Smooth muscle cell of the brain vasculature (primary cell): ENCODE results near the gene YJEFN3.

ENCODE experiments used
- DNase-seq: peaks from one replicate; pipeline ENCODE4 v3.0.0-alpha.2; 2012; ENCODE audit warnings: low read depth, low spot score

Gene YJEFN3

GRCh38 chr19:19538061-19538784 is 9.5 kb downstream of the YJEFN3 start, which contains the start of gene CILP2:
CILP2 (plus strand) TSS chr19:19538265; CDS start chr19:19538350, 85 bp downstream.
- DNase-seq: no peak

GRCh38 chr19:19538785-19539166 is 10.1 kb downstream of the YJEFN3 start:
- DNase-seq: no peak

DNA sequence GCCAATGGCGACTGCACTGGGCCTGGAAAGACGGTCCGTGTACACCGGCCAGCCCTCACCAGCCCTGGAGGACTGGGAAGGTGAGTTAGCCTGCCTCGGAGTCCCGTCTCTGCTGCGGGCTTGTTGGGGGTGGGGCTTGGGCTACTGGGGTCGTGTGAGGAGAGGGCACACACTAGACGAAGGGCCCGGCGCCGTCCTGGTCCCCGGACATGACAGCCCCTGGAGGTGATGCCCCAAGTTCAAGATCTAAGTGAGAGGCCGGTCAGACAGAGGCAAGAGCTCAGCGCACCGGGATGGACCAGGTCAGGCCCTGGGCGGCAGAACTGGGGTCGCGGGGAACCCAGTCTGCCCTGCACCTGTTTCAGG is 11.0 kb downstream of the YJEFN3 start:
- no peak for DNase-seq

DNA sequence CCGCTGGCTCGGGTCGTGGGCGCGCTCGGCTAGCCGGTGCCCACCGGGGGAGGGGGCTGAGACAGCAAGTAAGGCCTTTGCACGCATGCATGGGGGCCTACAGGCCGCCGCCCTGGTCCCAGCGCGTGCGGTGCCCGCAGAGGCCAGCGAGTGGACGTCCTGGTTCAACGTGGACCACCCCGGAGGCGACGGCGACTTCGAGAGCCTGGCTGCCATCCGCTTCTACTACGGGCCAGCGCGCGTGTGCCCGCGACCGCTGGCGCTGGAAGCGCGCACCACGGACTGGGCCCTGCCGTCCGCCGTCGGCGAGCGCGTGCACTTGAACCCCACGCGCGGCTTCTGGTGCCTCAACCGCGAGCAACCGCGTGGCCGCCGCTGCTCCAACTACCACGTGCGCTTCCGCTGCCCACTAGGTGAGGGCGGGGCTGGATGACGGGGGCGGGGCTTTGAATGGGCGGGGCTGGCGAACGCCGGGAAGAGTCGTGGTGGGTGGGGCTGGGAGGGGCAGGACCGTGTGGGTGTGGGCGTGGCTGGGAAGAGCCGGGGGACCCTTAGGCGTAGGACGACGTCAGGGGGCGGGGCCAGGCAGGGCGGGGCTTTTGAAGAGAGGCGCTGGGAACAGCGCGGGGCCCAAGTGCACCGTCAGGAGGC is 11.5 kb downstream of the YJEFN3 start:
- no peak for DNase-seq

- DNase-seq: no peak
These were observed 12.2 kb downstream of the YJEFN3 start for GRCh38 chr19:19540715-19541515.

DNA sequence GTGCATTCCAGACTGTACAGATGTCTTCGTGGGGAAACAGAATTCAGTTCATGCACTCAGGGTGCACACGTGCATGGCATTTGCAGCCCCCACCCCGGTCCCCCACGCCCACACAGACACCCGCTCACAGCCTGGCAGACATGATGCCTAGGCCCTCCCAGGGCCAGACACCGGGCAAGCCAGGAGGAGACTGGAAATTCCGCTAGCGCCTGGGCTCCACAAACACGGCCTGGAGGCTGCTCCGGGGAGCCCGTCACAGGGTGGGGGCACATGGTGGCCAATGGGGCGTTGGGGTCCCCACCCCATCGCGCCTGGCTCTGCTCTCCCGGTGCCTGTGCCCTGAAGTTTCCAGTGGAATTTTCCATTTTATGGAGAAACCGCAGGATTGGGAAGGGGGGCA is 12.9 kb downstream of the YJEFN3 start:
- DNase-seq: no peak

DNA sequence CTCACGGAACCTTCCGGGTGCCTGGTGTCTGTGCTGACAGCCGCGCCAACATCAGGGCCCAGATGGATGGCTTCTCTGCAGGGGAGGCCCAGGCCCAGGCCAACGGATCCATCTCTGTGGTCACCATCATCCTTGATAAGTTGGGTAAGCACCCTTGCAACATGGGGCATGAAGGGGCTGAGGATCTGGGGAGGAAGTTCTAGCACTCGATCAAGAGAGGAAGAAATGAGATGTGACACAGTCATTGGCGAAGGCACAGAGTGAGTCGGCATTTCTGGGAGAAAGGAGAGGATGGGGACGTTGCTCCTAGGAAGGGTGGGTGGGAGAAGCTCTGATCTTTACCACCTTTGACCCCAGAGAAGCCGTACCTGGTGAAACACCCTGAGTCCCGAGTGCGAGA is 13.8 kb downstream of the YJEFN3 start:
- no peak for DNase-seq

DNA sequence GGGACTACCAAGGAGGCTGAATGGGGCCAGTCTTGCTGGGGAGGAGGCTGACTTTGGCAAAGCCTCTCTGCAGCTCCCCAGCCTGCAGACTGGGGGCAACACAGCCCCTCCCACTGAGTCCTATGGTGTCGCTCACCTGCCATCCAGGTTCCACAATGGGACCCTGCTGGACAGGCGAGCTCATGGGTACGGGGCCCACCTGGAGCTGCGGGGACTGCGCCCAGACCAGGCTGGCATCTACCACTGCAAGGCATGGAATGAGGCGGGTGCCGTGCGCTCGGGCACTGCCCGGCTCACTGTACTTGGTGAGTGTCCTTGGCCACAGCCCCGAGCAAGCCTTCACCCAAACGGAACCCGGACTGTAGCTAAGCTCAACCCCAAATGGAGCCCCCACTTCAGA is 14.4 kb downstream of the YJEFN3 start:
- DNase-seq: no peak

- no peak for DNase-seq
These were observed 14.9 kb downstream of the YJEFN3 start for GRCh38 chr19:19543640-19544039.

GRCh38 chr19:19544257-19544953 is 15.7 kb downstream of the YJEFN3 start:
- DNase-seq: no peak

- no peak for DNase-seq
These were observed 16.4 kb downstream of the YJEFN3 start for GRCh38 chr19:19544954-19545591.

DNA sequence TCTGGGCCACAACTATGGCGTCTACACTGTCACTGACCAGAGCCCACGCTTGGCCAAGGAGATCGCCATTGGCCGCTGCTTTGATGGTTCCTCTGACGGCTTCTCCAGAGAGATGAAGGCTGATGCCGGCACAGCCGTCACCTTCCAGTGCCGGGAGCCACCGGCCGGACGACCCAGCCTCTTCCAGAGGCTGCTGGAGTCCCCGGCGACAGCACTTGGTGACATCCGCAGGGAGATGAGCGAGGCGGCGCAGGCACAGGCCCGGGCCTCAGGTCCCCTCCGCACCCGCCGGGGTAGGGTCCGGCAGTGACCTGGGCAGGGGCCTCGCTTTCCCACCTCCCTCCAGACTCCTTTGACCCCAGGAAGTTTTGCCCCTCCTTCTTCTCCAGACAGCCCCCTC is 17.0 kb downstream of the YJEFN3 start:
- no peak for DNase-seq

- DNase-seq: no peak
These were observed 18.0 kb downstream of the YJEFN3 start for GRCh38 chr19:19546751-19547162.

DNA sequence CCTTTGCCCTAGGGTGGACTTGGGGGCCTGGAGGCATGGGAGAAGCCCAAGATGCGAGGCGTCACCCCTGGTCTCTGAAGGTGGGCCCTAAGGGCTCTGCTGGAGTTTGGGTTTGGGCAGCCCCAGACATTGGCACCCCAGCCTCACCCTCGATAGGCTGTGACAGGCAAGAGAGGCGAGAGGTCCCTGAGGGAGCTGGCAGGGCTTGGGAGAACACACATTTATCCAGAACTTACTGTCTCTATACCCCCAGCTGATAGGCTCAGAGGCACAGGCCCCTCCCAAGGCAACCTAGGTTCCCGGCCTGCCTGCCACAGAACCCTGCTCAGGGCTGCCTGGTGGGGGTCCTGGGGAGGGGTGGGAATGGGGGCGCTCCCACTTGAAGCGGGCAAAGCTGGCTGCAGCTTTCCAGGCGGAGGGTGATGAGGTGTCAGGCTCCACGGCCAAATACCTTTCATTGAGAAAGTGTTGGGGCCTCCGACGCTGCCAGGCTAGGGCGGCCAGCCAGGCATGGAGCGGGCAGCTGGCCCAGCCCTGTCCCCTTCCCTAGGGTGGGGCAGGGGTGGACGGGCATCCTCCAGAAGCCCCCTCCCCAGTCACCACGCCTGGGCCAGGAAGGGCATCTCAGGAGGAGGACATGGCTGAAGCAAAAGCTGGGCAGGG is 19.1 kb downstream of the YJEFN3 start:
- no peak for DNase-seq

DNA sequence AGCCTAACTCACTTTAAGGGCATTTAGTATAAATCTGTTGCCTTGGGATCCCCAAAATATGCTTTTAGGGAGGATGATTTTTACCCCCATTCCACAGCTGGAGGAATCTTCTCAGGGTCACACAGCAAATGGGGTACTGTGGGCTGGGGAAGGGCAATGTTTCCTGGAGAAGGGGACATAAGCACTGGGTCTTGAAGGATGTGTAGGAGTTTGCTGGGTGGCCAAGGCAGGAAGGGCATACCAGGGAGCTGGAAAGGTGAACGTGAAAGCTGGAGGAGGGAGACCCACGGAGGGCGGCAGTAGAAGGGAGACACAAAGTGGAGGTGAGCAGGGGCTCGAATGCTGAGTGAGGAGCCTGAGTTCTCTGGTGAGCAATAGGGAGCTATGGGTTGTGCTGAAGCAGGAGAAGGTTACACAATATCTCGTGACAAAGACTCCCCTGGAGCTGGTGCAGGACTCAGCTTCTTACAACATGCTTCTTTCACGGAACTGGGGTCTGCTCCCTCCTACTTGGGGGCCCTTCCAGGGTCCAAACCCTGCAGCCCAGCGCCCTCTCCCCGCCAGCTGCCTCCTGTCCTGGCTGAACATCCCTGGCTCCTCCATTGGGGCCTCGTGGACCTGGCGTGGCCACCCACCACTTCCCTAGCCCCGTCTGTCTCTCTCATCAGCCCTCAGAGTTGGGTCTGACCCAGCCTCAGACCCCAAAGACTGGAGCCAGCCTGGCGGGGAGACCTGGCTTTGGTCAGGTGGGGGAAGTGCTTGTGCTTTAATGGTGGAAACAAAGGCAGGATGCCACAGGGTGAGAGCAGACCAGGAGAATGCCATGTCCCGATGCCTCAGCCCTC is 20.4 kb downstream of the YJEFN3 start:
- DNase-seq: no peak

DNA sequence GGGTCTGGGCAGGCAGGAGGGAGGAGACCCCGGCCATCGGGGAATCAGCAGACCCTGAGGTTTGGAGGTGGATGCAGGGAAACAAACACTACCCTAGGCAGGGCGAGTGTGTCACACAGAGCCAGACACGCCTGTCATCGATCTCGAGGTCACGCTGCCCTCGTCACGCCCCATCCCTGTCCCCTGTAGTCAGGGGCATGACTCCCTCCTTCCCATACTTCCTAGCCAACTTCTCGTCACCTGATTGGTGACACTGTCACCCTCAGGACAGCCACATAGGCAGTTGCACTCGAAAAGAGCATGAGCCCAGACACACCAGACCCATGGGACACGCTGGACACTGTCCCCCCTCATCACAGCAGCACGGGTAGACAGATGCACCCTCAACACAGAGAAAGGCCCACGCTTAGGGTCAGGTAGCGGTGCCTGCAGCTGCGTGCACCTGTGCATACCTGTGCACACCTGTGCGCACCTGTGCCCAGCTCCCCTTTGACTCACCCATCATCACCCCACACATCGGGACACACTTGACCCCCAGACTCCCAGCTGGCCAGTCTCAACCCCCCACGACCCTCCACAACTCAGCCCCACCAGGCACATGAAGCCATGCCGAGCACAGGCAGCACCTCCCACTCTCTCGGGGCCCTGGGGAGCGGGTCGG is 21.2 kb downstream of the YJEFN3 start:
- DNase-seq: no peak

DNA sequence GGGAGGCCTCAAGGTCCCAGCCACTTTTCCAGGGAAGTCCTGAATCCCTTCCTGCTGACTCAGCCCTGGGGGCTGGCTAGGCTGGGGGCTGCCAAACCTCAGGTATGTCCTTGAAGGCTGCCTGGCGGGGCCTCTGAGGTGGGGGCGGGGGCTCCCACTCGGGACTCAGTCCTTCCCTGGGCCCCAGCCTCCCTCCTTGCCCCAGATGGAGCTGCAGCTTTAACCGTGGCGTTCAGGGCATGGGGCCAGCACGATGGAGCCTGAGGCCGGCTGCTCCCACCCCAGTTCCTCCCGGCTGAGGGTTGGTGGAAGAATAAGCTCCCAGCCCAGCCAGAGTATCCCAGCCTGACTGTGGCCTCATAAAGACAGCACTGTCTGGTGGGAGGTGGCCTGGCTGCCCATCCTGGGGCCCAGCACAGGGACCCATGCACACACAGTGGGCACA is 21.8 kb downstream of the YJEFN3 start:
- DNase-seq: no peak

GRCh38 chr19:19550972-19551852 is 22.5 kb downstream of the YJEFN3 start:
- DNase-seq: no peak

GRCh38 chr19:19551853-19552192 is 23.1 kb downstream of the YJEFN3 start:
- DNase-seq: no peak
